HepG2 (cell line): ENCODE data around the gene ERCC4. TPM values are rescaled to one million over a fixed set of nuclear protein-coding genes. Genes with fewer than 3 reads are reported as not detected.

Experiments
- FOXA3 ChIP-seq: IDR thresholded peaks from 2 replicates; pipeline ENCODE4 v1.6.1; 2016; ENCODE audit warnings: missing genetic modification reagents, missing compliant biosample characterization
- HOXA7 ChIP-seq: sonication (generic); formaldehyde crosslinking; IDR thresholded peaks from 2 replicates; pipeline ENCODE4 v1.8.1; 2022; ENCODE audit warnings: mild to moderate bottlenecking, missing genetic modification reagents, moderate library complexity
- MZF1 ChIP-seq: sonication (generic); formaldehyde crosslinking; IDR thresholded peaks from 2 replicates; pipeline ENCODE4 v1.8.1; 2023; ENCODE audit warnings: mild to moderate bottlenecking, missing genetic modification reagents, borderline replicate concordance
- NFKB2 ChIP-seq: sonication (generic); formaldehyde crosslinking; IDR thresholded peaks from 2 replicates; pipeline ENCODE4 v1.4.0; 2020; ENCODE audit warnings: missing genetic modification reagents, borderline replicate concordance
- NR2C2 ChIP-seq: sonication (generic); formaldehyde crosslinking; IDR thresholded peaks from 2 replicates; pipeline ENCODE4 v1.4.0; 2020; ENCODE audit warnings: missing genetic modification reagents, mild to moderate bottlenecking, moderate library complexity, borderline replicate concordance
- PTBP1 ChIP-seq: fragments of 200-400 bp; formaldehyde crosslinking; IDR thresholded peaks from 2 replicates; pipeline ENCODE4 v1.6.1; 2018; ENCODE audit warnings: low read length, low read depth; ENCODE audit not compliant: poor library complexity, severe bottlenecking
- SMC3 ChIP-seq: IDR thresholded peaks from 2 replicates; pipeline ENCODE4 v1.6.1; 2011; ENCODE audit warnings: low read length, improper control_type of control experiment
- SNAPC2 ChIP-seq: sonication (generic); formaldehyde crosslinking; IDR thresholded peaks from 2 replicates; pipeline ENCODE4 v1.8.1; 2022; ENCODE audit warnings: mild to moderate bottlenecking, missing genetic modification reagents
- SOX5 ChIP-seq: IDR thresholded peaks from 2 replicates; pipeline ENCODE4 v1.6.1; 2016; ENCODE audit warnings: borderline replicate concordance
- SRSF1 ChIP-seq: fragments of 200-400 bp; formaldehyde crosslinking; optimal IDR thresholded peaks from 2 replicates; pipeline ENCODE3; 2017; ENCODE audit warnings: mild to moderate bottlenecking, low read depth, low read length, moderate library complexity
- TRIM24 ChIP-seq: sonication (generic); formaldehyde crosslinking; IDR thresholded peaks from 2 replicates; pipeline ENCODE4 v1.8.0; 2022; ENCODE audit warnings: mild to moderate bottlenecking, missing genetic modification reagents
- ZBED4 ChIP-seq: sonication (generic); formaldehyde crosslinking; IDR thresholded peaks from 2 replicates; pipeline ENCODE4 v1.4.0; 2020; ENCODE audit warnings: missing genetic modification reagents, borderline replicate concordance
- ZNF138 ChIP-seq: sonication (generic); formaldehyde crosslinking; IDR thresholded peaks from 2 replicates; pipeline ENCODE4 v1.5.0; 2020; ENCODE audit warnings: mild to moderate bottlenecking, low read depth, missing genetic modification reagents
- ZNF253 ChIP-seq: sonication (generic); formaldehyde crosslinking; IDR thresholded peaks from 2 replicates; pipeline ENCODE4 v1.8.0; 2022; ENCODE audit warnings: mild to moderate bottlenecking, missing genetic modification reagents, borderline replicate concordance
- ZNF44 ChIP-seq: sonication (generic); formaldehyde crosslinking; IDR thresholded peaks from 2 replicates; pipeline ENCODE4 v1.5.1; 2020; ENCODE audit warnings: mild to moderate bottlenecking, missing genetic modification reagents
- ZNF547 ChIP-seq: sonication (generic); formaldehyde crosslinking; IDR thresholded peaks from 2 replicates; pipeline ENCODE4 v1.5.1; 2020; ENCODE audit warnings: mild to moderate bottlenecking, missing genetic modification reagents
- ZNF570 ChIP-seq: sonication (generic); formaldehyde crosslinking; IDR thresholded peaks from 2 replicates; pipeline ENCODE4 v1.4.0; 2020; ENCODE audit warnings: mild to moderate bottlenecking, missing genetic modification reagents, borderline replicate concordance
- ZNF616 ChIP-seq: sonication (generic); formaldehyde crosslinking; IDR thresholded peaks from 2 replicates; pipeline ENCODE4 v1.5.0; 2020; ENCODE audit warnings: low read depth, mild to moderate bottlenecking, missing genetic modification reagents
- ZNF816 ChIP-seq: sonication (generic); formaldehyde crosslinking; IDR thresholded peaks from 2 replicates; pipeline ENCODE4 v1.8.0; 2022; ENCODE audit warnings: missing genetic modification reagents, mild to moderate bottlenecking, borderline replicate concordance
- polyA plus RNA-seq, 8 experiments: library from polyadenylated mRNA; depleted of rRNA in 3 of 8; stranded (reverse) in 7 of 8; unstranded in 1 of 8; fragments of >200 nt; fragmentation: Illumina TruSeq in 4 of 8; extraction: Trizol in 4 of 8; gene quantifications; 2 replicates each; pipeline versions ENCODE4 v1.2.1 to v1.2.3, GENCODE V29; 2011 to 2016; ENCODE audit warnings: low read depth in 4 of 8, missing spikeins in 1 of 8, mixed read lengths in 1 of 8; ENCODE audit not compliant: insufficient read depth in 1 of 8
- total RNA-seq, 5 experiments: library from RNA; depleted of rRNA; stranded (reverse); fragments of >200 nt; fragmentation: Illumina TruSeq; extraction: Trizol; gene quantifications; 2 replicates each; pipeline ENCODE4 v1.2.3, GENCODE V29; 2016; ENCODE audit warnings: low read depth in 1 of 5
- TF ChIP-seq, protein P1 (sequence below): sonication (generic); formaldehyde crosslinking; IDR thresholded peaks from 2 replicates; pipeline ENCODE4 v1.8.1; 2023; ENCODE audit warnings: missing genetic modification reagents, mild to moderate bottlenecking, borderline replicate concordance
- TF ChIP-seq, protein P2 (sequence below): IDR thresholded peaks from 2 replicates; pipeline ENCODE4 v1.4.0; 2020; ENCODE audit warnings: mild to moderate bottlenecking, missing genetic modification reagents
- TF ChIP-seq, protein P3 (sequence below): sonication (generic); formaldehyde crosslinking; conservative IDR thresholded peaks from 2 replicates; pipeline ENCODE4 v1.8.0; 2022; ENCODE audit warnings: mild to moderate bottlenecking, moderate library complexity, missing genetic modification reagents

ERCC4 gene
- total and polyA plus RNA-seq, 2 of the 13 experiments (the other 11 are each of a cell fraction or from before 2014, with no cell fraction given): 5.4 to 15.2 TPM

DNA sequence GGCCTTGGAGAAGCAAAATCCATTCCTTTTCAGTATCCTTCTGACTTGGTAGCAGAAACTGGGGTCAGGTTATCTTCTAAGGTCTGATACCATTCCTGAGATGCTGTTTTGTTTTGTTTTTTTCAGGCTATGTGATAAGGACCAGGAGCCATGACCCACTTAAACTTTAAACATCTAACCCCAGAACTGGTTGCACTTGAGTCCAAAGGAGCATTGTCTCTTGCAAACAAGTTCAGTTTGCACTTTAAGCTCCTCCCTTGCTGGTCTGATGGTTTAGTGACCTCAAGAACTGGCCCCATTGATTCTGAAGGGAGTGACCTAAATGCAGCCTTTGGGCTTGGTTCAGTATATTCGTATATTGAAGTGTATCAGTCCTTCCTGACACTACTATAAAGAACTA is 75.2 kb downstream of the ERCC4 start (continued):
- TF ChIP-seq ZNF616 (CRISPR knock-in tag) (no peak), NR2C2 (CRISPR knock-in tag) (peak; percentile 64; the same call in 1 of the 2 replicates), FOXA3 (CRISPR knock-in tag) (peak; percentile 61), ZNF547 (no peak), SNAPC2 (CRISPR knock-in tag) (no peak), ZNF253 (CRISPR knock-in tag) (no peak), ZBED4 (CRISPR knock-in tag) (peak; percentile 71; the same call in 1 of the 2 replicates), ZNF44 (CRISPR knock-in tag) (no peak), ZNF138 (CRISPR knock-in tag) (no peak), MZF1 (no peak), SOX5 (CRISPR knock-in tag) (peak; percentile 56), SRSF1 (no peak), ZNF816 (CRISPR knock-in tag) (0 out of 2 replicates have a peak, but pooled peaks have one; percentile 31), PTBP1 (no peak), HOXA7 (CRISPR knock-in tag) (no peak), SMC3 (no peak), NFKB2 (CRISPR knock-in tag) (no peak), ZNF570 (no peak), TRIM24 (CRISPR knock-in tag) (peak; percentile 87)
- TF ChIP-seq, protein P1, sequence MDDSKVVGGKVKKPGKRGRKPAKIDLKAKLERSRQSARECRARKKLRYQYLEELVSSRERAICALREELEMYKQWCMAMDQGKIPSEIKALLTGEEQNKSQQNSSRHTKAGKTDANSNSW: no peak
- TF ChIP-seq, protein P2, sequence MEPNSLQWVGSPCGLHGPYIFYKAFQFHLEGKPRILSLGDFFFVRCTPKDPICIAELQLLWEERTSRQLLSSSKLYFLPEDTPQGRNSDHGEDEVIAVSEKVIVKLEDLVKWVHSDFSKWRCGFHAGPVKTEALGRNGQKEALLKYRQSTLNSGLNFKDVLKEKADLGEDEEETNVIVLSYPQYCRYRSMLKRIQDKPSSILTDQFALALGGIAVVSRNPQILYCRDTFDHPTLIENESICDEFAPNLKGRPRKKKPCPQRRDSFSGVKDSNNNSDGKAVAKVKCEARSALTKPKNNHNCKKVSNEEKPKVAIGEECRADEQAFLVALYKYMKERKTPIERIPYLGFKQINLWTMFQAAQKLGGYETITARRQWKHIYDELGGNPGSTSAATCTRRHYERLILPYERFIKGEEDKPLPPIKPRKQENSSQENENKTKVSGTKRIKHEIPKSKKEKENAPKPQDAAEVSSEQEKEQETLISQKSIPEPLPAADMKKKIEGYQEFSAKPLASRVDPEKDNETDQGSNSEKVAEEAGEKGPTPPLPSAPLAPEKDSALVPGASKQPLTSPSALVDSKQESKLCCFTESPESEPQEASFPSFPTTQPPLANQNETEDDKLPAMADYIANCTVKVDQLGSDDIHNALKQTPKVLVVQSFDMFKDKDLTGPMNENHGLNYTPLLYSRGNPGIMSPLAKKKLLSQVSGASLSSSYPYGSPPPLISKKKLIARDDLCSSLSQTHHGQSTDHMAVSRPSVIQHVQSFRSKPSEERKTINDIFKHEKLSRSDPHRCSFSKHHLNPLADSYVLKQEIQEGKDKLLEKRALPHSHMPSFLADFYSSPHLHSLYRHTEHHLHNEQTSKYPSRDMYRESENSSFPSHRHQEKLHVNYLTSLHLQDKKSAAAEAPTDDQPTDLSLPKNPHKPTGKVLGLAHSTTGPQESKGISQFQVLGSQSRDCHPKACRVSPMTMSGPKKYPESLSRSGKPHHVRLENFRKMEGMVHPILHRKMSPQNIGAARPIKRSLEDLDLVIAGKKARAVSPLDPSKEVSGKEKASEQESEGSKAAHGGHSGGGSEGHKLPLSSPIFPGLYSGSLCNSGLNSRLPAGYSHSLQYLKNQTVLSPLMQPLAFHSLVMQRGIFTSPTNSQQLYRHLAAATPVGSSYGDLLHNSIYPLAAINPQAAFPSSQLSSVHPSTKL (CRISPR knock-in tag): peak; percentile 77
- TF ChIP-seq, protein P3, sequence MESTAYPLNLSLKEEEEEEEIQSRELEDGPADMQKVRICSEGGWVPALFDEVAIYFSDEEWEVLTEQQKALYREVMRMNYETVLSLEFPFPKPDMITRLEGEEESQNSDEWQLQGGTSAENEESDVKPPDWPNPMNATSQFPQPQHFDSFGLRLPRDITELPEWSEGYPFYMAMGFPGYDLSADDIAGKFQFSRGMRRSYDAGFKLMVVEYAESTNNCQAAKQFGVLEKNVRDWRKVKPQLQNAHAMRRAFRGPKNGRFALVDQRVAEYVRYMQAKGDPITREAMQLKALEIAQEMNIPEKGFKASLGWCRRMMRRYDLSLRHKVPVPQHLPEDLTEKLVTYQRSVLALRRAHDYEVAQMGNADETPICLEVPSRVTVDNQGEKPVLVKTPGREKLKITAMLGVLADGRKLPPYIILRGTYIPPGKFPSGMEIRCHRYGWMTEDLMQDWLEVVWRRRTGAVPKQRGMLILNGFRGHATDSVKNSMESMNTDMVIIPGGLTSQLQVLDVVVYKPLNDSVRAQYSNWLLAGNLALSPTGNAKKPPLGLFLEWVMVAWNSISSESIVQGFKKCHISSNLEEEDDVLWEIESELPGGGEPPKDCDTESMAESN (CRISPR knock-in tag): no peak
